ENCODE results near the gene CEACAM19. TPM values are rescaled to one million over a fixed set of nuclear protein-coding genes. Genes with fewer than 3 reads are reported as not detected.
"Not testable (repeated sequence)": the region's sequence is repeated elsewhere in the genome, so short reads cannot be mapped to it uniquely, and the experiment has no call there.

CEACAM19 gene
- total RNA-seq, 1 experiment from 2014 or later = 1.2 TPM

GRCh38 chr19:44628793-44629192, 42.5 kb upstream of the CEACAM19 start:
- ATAC-seq = no peak
- ChIA-PET CTCF (no interaction called here), POLR2A (no interaction called here)
- H3K4me3 ChIP-seq (ENCODE audit: low read depth in 2 of 2, low read length in 2 of 2) = no peak overlapping the region
- no TSS peak for BruUV-seq (replicated peaks)
- no peak overlapping the region for H3K27ac ChIP-seq (ENCODE audit: low read length)
- H3K9me3 ChIP-seq (ENCODE audit: control insufficient read depth, insufficient read depth, low read depth, low read length) = no peaks in the 10 kb centered on the region
- no peaks in the 10 kb centered on the region for H3K36me3 ChIP-seq (ENCODE audit: control insufficient read depth, insufficient read depth, low read length)
- intact Hi-C loops (cut with micrococcal nuclease; ENCODE audit: unreplicated experiment) (no loop called here), in situ Hi-C loops (cut with HindIII; ENCODE audit: low pct_unique_long_range_greater_than_20kb, low sequenced_read_pairs) (no loop called here)
- no peaks in the 10 kb centered on the region for H3K4me1 ChIP-seq (ENCODE audit: control insufficient read depth, insufficient read depth, low read length)
- no peak for TF ChIP-seq SIN3A (IDR thresholded peaks at IDR 0.05; ENCODE audit: borderline replicate concordance, insufficient read depth, low read depth, low read length)
- no peak for TF ChIP-seq POLR2AphosphoS5 (IDR thresholded peaks at IDR 0.05; ENCODE audit: low read depth, low read length)
- H3K27me3 ChIP-seq (ENCODE audit: control insufficient read depth, insufficient read depth, low read length) = no peaks in the 10 kb centered on the region
- no peak for DNase-seq (ENCODE audit: low read depth, low spot score)

DNA sequence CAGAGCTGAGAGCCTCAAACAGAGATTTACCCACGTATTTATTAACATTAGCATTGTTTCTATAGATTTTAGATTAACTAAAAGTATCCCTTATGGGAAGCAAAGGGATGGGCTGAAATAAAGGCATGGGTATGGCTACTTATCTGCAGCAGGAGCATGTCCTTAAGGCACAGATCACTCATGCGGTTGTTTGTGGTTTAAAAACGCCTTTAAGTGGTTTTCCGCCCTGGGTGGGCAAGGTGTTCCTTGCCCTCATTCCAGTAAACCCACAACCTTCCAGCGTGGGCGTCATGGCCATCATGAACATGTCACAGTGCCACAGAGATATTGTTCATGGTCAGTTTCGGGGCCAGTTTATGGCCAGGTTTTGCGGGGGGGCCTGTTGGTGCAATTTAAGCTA, 39.7 kb upstream of the CEACAM19 start:
- BruUV-seq (replicated peaks); H3K9me3 ChIP-seq (ENCODE audit: control insufficient read depth, insufficient read depth, low read depth, low read length); POLR2A ChIA-PET; ATAC-seq; H3K4me3 ChIP-seq (ENCODE audit: low read depth in 2 of 2, low read length in 2 of 2); H3K27me3 ChIP-seq (ENCODE audit: control insufficient read depth, insufficient read depth, low read length); intact Hi-C loops (cut with micrococcal nuclease; ENCODE audit: unreplicated experiment); in situ Hi-C loops (cut with HindIII; ENCODE audit: low pct_unique_long_range_greater_than_20kb, low sequenced_read_pairs); DNase-seq (ENCODE audit: low read depth, low spot score); H3K4me1 ChIP-seq (ENCODE audit: control insufficient read depth, insufficient read depth, low read length); H3K36me3 ChIP-seq (ENCODE audit: control insufficient read depth, insufficient read depth, low read length); H3K27ac ChIP-seq (ENCODE audit: low read length); CTCF ChIA-PET: not testable (repeated sequence)

DNA sequence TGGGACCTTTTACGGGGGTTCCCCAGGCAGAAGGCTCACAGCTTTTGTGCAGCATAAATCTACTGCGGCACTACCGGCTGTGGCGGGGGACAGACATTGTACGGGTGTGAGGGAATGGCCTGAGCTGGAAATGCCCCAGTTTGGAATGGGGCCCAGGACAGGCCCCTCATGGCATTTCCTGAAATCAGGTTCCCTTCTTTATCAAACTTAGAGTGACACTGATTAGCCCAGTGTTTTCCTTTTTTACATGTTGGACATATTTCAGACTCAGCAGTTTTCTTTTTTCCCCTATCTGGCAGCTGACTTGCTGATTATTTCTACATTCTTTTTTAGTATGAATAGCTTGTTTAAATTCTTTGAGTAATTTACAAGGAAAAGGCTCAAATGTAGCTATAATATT, 37.2 kb upstream of the CEACAM19 start:
- ATAC-seq; H3K9me3 ChIP-seq (ENCODE audit: control insufficient read depth, insufficient read depth, low read depth, low read length); H3K27ac ChIP-seq (ENCODE audit: low read length); POLR2A ChIA-PET; H3K27me3 ChIP-seq (ENCODE audit: control insufficient read depth, insufficient read depth, low read length); BruUV-seq (replicated peaks); H3K36me3 ChIP-seq (ENCODE audit: control insufficient read depth, insufficient read depth, low read length); in situ Hi-C loops (cut with HindIII; ENCODE audit: low pct_unique_long_range_greater_than_20kb, low sequenced_read_pairs); DNase-seq (ENCODE audit: low read depth, low spot score); H3K4me3 ChIP-seq (ENCODE audit: low read depth in 2 of 2, low read length in 2 of 2); intact Hi-C loops (cut with micrococcal nuclease; ENCODE audit: unreplicated experiment); H3K4me1 ChIP-seq (ENCODE audit: control insufficient read depth, insufficient read depth, low read length); CTCF ChIA-PET: not testable (repeated sequence)

- Histone ChIP-seq H3K4me1 (ENCODE audit: control insufficient read depth, insufficient read depth, low read length) (no peaks in the 10 kb centered on the region), H3K36me3 (ENCODE audit: control insufficient read depth, insufficient read depth, low read length) (no peaks in the 10 kb centered on the region), H3K9me3 (ENCODE audit: control insufficient read depth, insufficient read depth, low read depth, low read length) (no peaks in the 10 kb centered on the region), H3K4me3 (ENCODE audit: low read depth in 2 of 2, low read length in 2 of 2) (no peak overlapping the region), H3K27ac (ENCODE audit: low read length) (no peak overlapping the region), H3K27me3 (ENCODE audit: control insufficient read depth, insufficient read depth, low read length) (no peaks in the 10 kb centered on the region)
- TF ChIP-seq REST (IDR thresholded peaks at IDR 0.05; ENCODE audit: insufficient read depth in 1 of 2, low read depth in 2 of 2, low read length in 1 of 2) (no peak), SIN3A (IDR thresholded peaks at IDR 0.05; ENCODE audit: borderline replicate concordance, insufficient read depth, low read depth, low read length) (no peak), TCF7L2 (IDR thresholded peaks at IDR 0.05; ENCODE audit: low read depth, low read length) (no peak), POLR2AphosphoS5 (IDR thresholded peaks at IDR 0.05; ENCODE audit: low read depth, low read length) (no peak)
- TF ChIP-seq, protein P1, sequence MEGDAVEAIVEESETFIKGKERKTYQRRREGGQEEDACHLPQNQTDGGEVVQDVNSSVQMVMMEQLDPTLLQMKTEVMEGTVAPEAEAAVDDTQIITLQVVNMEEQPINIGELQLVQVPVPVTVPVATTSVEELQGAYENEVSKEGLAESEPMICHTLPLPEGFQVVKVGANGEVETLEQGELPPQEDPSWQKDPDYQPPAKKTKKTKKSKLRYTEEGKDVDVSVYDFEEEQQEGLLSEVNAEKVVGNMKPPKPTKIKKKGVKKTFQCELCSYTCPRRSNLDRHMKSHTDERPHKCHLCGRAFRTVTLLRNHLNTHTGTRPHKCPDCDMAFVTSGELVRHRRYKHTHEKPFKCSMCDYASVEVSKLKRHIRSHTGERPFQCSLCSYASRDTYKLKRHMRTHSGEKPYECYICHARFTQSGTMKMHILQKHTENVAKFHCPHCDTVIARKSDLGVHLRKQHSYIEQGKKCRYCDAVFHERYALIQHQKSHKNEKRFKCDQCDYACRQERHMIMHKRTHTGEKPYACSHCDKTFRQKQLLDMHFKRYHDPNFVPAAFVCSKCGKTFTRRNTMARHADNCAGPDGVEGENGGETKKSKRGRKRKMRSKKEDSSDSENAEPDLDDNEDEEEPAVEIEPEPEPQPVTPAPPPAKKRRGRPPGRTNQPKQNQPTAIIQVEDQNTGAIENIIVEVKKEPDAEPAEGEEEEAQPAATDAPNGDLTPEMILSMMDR (IDR thresholded peaks at IDR 0.05) = no peak
- ATAC-seq (no peak), DNase-seq (ENCODE audit: low read depth, low spot score) (no peak)
- CTCF ChIA-PET = no interaction called here
- POLR2A ChIA-PET = no interaction called here
- no TSS peak for BruUV-seq (replicated peaks)
- intact Hi-C loops (cut with micrococcal nuclease; ENCODE audit: unreplicated experiment) (no loop called here), in situ Hi-C loops (cut with HindIII; ENCODE audit: low pct_unique_long_range_greater_than_20kb, low sequenced_read_pairs) (no loop called here)
These were observed 36.5 kb upstream of the CEACAM19 start for GRCh38 chr19:44634785-44635184.
